Breast epithelium (tissue), 3 donors: ENCODE measurements around the gene XG.

Experiments
- CTCF ChIP-seq, 3 donors: fragments of 450-650 bp; IDR thresholded peaks; one replicate each; pipeline ENCODE4 v1.5.1; 2016 to 2017; ENCODE audit warnings: antibody characterized with exemption in 3 of 3, mild to moderate bottlenecking in 3 of 3, moderate library complexity in 3 of 3
- POLR2A ChIP-seq: fragments of 450-650 bp; IDR thresholded peaks from one replicate; pipeline ENCODE4 v1.6.1; 2016; ENCODE audit warnings: antibody characterized with exemption, mild to moderate bottlenecking, moderate library complexity

DNA sequence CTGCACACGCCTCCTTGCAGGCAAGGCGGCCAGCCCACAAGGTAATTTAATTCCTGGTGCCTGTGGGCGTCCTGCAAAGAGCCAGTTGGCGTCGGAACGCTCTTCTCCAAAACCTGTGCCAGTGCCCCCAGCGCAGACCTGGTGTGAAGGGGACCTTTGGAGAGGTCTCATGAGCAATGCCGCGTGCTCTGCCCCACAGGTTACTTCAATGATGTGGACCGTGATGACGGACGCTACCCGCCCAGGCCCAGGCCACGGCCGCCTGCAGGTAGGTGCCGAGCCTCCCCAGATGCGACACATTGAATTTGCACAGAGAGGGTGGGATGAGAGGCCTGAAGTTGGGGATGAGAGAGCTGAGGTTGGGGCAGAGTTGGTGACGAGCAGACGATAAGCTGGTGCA, 42.5 kb downstream of the XG start:
- TF ChIP-seq CTCF (IDR thresholded peaks at IDR 0.05) (no peak), POLR2A (no peak)
